Measurements from ENCODE around the gene LRP2.
"Not testable (repeated sequence)": the region's sequence is repeated elsewhere in the genome, so short reads cannot be mapped to it uniquely, and the experiment has no call there.

Gene LRP2

DNA sequence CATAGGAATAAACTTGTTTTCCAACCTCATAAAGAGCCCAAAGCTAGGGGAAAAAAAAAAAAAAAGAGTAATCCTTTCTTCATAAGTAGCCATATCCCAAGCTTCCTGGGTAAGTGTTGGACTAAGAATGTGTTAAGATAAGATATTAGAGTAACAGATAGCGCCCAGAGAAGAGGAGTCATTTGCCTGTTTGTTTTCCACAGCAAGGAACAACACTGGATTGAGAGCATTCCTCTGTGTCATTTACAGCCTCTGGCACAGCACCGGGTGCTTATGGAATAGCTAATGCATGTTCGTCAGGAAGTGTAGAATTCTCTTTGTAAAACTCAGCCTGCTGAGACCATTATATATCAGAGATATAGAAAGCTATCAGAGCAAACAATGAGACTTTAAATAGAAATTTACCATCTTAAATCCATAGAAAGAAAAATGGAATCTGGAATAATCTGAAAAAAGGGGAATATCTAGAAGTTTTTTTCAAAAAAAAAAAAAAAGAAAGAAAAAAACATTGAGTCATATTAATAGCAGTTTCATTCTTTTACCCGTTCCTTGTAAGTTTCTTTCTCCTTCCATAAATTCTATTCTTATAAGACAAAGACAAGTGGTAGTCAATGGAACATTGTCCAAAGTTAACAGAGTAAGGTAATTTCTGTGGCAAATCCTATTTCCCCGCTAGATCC lies 37.6 kb downstream of the LRP2 start:
- in situ Hi-C loops (cut with HindIII; ENCODE audit: low sequenced_read_pairs) = no loop called here
- no peak overlapping the region for H3K4me3 ChIP-seq (ENCODE audit: low read depth, low read length)
- DNase-seq (ENCODE audit: low read depth) = no peak
- TF ChIP-seq, protein P1, sequence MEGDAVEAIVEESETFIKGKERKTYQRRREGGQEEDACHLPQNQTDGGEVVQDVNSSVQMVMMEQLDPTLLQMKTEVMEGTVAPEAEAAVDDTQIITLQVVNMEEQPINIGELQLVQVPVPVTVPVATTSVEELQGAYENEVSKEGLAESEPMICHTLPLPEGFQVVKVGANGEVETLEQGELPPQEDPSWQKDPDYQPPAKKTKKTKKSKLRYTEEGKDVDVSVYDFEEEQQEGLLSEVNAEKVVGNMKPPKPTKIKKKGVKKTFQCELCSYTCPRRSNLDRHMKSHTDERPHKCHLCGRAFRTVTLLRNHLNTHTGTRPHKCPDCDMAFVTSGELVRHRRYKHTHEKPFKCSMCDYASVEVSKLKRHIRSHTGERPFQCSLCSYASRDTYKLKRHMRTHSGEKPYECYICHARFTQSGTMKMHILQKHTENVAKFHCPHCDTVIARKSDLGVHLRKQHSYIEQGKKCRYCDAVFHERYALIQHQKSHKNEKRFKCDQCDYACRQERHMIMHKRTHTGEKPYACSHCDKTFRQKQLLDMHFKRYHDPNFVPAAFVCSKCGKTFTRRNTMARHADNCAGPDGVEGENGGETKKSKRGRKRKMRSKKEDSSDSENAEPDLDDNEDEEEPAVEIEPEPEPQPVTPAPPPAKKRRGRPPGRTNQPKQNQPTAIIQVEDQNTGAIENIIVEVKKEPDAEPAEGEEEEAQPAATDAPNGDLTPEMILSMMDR (IDR thresholded peaks at IDR 0.05; ENCODE audit: low read depth, low read length, missing control alignments) = no peak

DNA sequence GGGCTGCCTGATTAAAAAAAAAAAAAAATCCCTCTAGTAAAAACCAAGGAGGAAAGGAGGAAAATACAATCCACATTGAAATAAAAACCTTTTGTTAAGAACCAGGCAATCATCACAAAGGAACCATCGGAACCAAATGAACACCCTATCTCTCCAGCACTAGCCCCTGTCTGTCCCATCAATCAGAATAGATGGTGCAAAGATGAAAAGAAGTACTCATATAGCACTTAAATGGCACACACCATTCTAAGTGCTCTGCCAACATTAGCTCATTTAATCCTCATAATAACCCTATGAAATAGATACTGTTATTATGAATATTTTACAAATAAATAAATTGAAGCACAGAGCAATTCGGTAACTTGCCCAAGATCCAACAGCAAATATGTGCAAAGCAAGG lies 38.5 kb downstream of the LRP2 start:
- H3K4me3 ChIP-seq (ENCODE audit: low read depth, low read length) = no peak overlapping the region
- in situ Hi-C loops (cut with HindIII; ENCODE audit: low sequenced_read_pairs) = no loop called here
- TF ChIP-seq, protein P1 (IDR thresholded peaks at IDR 0.05; ENCODE audit: low read depth, low read length, missing control alignments) = no peak
- DNase-seq (ENCODE audit: low read depth) = no peak

DNA sequence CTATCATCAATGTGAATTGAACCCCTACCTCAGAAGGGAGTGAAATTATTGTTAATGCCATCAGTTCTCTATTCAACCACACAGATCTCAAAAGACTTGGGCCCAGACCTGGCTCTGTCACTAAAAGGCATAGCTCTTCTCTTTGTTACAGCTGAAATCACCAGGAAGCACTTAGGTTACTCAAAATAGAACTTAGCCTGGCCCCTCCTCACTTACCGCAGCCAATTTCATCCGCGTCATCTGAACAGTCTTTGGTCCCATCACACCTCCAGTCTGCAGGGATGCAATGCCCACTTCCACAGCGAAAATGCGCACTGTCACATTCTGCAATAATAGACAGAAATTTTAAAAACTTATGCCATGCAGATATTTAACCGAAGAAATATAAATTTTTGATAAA lies 41.8 kb downstream of the LRP2 start:
- DNase-seq (ENCODE audit: low read depth) = no peak
- in situ Hi-C loops (cut with HindIII; ENCODE audit: low sequenced_read_pairs) = no loop called here
- no peak overlapping the region for H3K4me3 ChIP-seq (ENCODE audit: low read depth, low read length)
- TF ChIP-seq, protein P1 (IDR thresholded peaks at IDR 0.05; ENCODE audit: low read depth, low read length, missing control alignments) = no peak

DNA sequence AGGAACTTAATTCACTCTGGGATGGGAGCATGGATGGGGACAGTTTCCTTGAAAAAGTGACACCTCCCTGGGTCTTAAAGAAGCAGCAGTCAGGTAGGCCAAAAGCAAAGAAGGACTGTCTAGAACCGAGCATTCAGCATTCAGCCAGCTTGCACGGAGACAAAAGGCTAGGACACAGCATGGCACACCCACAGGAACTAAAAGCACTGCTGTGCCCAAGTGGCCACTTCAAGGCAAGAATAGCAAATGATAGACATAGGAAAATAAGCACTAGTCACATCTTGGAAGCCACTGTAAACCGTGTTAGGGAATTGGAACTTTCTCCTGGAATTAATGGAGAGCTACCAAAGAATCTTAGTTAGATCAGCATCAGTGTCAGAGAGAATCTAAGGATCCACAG lies 47.0 kb downstream of the LRP2 start:
- TF ChIP-seq, protein P1 (IDR thresholded peaks at IDR 0.05; ENCODE audit: low read depth, low read length, missing control alignments) = no peak
- no peak for DNase-seq (ENCODE audit: low read depth)
- in situ Hi-C loops (cut with HindIII; ENCODE audit: low sequenced_read_pairs) = no loop called here
- no peak overlapping the region for H3K4me3 ChIP-seq (ENCODE audit: low read depth, low read length)

DNA sequence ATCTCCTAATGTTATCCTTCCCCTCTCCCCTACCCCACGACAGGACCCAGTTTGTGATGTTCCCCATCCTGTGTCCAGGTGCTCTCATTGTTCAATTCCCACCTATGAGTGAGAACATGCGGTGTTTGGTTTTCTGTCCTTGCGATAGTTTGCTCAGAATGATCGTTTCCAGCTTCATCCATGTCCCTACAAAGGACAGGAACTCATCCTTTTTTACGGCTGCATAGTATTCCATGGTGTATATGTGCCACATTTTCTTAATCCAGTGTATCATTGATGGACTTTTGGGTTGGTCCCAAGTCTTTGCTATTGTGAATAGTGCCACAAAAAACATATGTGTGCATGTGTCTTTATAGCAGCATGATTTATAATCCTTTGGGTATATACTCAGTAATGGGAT lies 54.0 kb downstream of the LRP2 start:
- in situ Hi-C loops (cut with HindIII; ENCODE audit: low sequenced_read_pairs); DNase-seq (ENCODE audit: low read depth); H3K4me3 ChIP-seq (ENCODE audit: low read depth, low read length): not testable (repeated sequence)

DNA sequence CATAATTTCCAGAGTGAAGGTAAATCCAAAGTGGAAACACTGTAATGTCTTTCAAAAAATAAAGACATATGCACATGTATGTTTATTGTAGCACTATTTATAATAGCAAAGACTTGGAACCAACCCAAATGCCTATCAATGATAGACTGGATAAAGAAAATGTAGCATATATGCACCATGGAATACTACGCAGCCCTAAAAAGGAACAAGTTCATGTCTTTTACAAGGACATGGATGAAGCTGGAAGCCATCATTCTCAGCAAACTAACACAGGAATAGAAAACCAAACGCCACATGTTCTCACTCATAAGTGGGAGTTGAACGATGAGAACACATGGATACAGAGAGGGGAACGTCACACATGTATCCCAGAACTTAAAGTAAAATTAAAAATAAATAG lies 57.6 kb downstream of the LRP2 start:
- H3K4me3 ChIP-seq (ENCODE audit: low read depth, low read length); in situ Hi-C loops (cut with HindIII; ENCODE audit: low sequenced_read_pairs); DNase-seq (ENCODE audit: low read depth): not testable (repeated sequence)

DNA sequence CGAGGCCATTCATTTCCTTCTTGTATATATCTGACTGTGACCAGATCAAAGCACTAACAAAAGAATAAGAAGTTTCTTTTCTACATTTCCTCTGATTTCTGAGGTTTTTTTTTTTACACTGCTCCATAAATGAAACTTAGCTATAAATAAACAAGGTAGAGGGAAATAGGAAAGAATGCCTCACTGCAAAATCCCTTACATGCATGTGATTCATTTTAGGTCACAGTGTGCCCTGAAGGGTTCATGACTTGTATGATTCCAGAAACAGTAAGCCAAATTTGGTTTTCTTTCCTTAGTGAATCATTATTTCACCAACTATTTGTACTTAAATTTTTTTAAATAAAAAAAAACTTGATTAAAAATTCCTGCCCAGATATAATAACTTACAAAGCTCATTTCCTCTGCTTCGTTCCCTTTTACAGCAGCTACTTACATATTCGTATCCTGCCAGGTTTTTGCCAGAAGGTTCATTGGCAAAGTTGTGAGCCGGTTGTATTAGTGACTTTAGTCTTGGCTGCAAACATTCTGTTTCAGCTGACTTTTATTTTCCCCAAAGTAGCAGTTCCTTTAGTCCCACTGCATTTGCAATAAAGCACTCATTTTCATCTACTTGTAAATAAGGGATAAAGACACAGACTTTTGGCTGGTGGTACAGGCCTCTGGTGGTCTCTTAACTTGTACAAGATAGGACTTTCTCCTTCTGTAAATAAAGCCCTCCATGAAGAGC lies 58.6 kb downstream of the LRP2 start:
- H3K4me3 ChIP-seq (ENCODE audit: low read depth, low read length) = no peak overlapping the region
- in situ Hi-C loops (cut with HindIII; ENCODE audit: low sequenced_read_pairs) = no loop called here
- DNase-seq (ENCODE audit: low read depth) = no peak
- TF ChIP-seq, protein P1 (IDR thresholded peaks at IDR 0.05; ENCODE audit: low read depth, low read length, missing control alignments) = no peak

All from astrocyte of the cerebellum (primary cell).